Karpas-422 (cell line): ENCODE measurements around the gene CDH2. TPM values are rescaled to one million over a fixed set of nuclear protein-coding genes. Genes with fewer than 3 reads are reported as not detected.

Source experiments
- DNase-seq: peaks from one replicate; pipeline ENCODE4 v3.0.0-alpha.2; 2015
- H2AFZ ChIP-seq: fragments of 200-600 bp; sonication (generic); 2 replicates; pipeline ENCODE4 v1.6.1; 2014; ENCODE audit warnings: antibody characterized with exemption, low read length, mixed read lengths
- H3K27ac ChIP-seq: fragments of 200-600 bp; sonication (generic); 2 replicates; pipeline ENCODE4 v1.5.1; 2014; ENCODE audit warnings: mild to moderate bottlenecking, low read length, moderate library complexity
- H3K27me3 ChIP-seq: fragments of 200-600 bp; sonication (generic); 2 replicates; pipeline ENCODE4 v1.6.1; 2014; ENCODE audit warnings: low read length, mixed read lengths
- H3K36me3 ChIP-seq: fragments of 200-600 bp; sonication (generic); 2 replicates; pipeline ENCODE4 v1.6.1; 2014; ENCODE audit warnings: low read length, mixed read lengths; ENCODE audit not compliant: insufficient read depth
- H3K4me1 ChIP-seq: fragments of 200-600 bp; sonication (generic); 2 replicates; pipeline ENCODE4 v1.6.1; 2014; ENCODE audit warnings: mild to moderate bottlenecking, low read length, mixed read lengths
- H3K4me2 ChIP-seq: fragments of 200-600 bp; sonication (generic); 2 replicates; pipeline ENCODE4 v1.6.1; 2014; ENCODE audit warnings: low read length, low read depth, mild to moderate bottlenecking; ENCODE audit not compliant: poor library complexity, severe bottlenecking
- H3K4me3 ChIP-seq: fragments of 200-600 bp; sonication (generic); 2 replicates; pipeline ENCODE4 v1.5.1; 2014; ENCODE audit warnings: mild to moderate bottlenecking, antibody characterized with exemption, low read length, mixed read lengths
- H3K79me2 ChIP-seq: fragments of 200-600 bp; sonication (generic); 2 replicates; pipeline ENCODE4 v1.6.1; 2014; ENCODE audit warnings: mild to moderate bottlenecking, low read length, mixed read lengths
- H3K9ac ChIP-seq: fragments of 200-600 bp; sonication (generic); 2 replicates; pipeline ENCODE4 v1.6.0; 2014; ENCODE audit warnings: low read length
- H3K9me2 ChIP-seq: fragments of 200-600 bp; sonication (generic), shearing (Covaris generic); replicated peaks from 2 replicates; pipeline ENCODE4 v1.6.0; 2014; ENCODE audit warnings: mild to moderate bottlenecking, low read length, moderate library complexity; ENCODE audit not compliant: insufficient read depth
- H3K9me3 ChIP-seq: fragments of 300-700, 200-600 bp; sonication (generic); 2 replicates; pipeline ENCODE4 v1.6.1; 2014; ENCODE audit warnings: low read length, mixed read lengths
- H4K20me1 ChIP-seq: fragments of 200-600 bp; sonication (generic); 2 replicates; pipeline ENCODE4 v1.6.1; 2014; ENCODE audit warnings: mild to moderate bottlenecking, antibody characterized with exemption, low read length, low read depth; ENCODE audit not compliant: insufficient read depth
- total RNA-seq: library from RNA; depleted of rRNA; stranded (reverse); fragments of >200 nt; shearing (Covaris generic); gene quantifications from 2 replicates; pipeline ENCODE4 v1.2.3, GENCODE V29; 2014; ENCODE audit warnings: low replicate concordance

Gene CDH2
- total RNA-seq, 1 experiment from 2014 or later, result not detected

- Histone ChIP-seq H3K79me2 (no peaks in the 10 kb centered on the region), H2AFZ (no peak overlapping the region), H3K4me3 (no peak overlapping the region), H3K4me2 (no peak overlapping the region), H3K9me3 (peaks cover 7% of the 10 kb centered on the region), H3K9ac (no peak overlapping the region), H3K27me3 (no peaks in the 10 kb centered on the region), H4K20me1 (no peaks in the 10 kb centered on the region), H3K36me3 (no peaks in the 10 kb centered on the region), H3K9me2 (no peaks in the 10 kb centered on the region), H3K27ac (no peak overlapping the region), H3K4me1 (no peaks in the 10 kb centered on the region)
- no peak for DNase-seq
Measured at GRCh38 chr18:28175930-28176697, 816 bp downstream of the CDH2 start.

- H3K4me1 ChIP-seq, result no peaks in the 10 kb centered on the region
- no peaks in the 10 kb centered on the region for H3K79me2 ChIP-seq
- H3K27ac ChIP-seq, result no peak overlapping the region
- no peaks in the 10 kb centered on the region for H3K9me2 ChIP-seq
- H4K20me1 ChIP-seq, result no peaks in the 10 kb centered on the region
- no peak overlapping the region for H3K4me2 ChIP-seq
- no peak for DNase-seq
- no peaks in the 10 kb centered on the region for H3K36me3 ChIP-seq
- no peaks in the 10 kb centered on the region for H3K27me3 ChIP-seq
- H2AFZ ChIP-seq, result no peak overlapping the region
- no peak overlapping the region for H3K9ac ChIP-seq
- H3K9me3 ChIP-seq, result peaks cover 7% of the 10 kb centered on the region
- no peak overlapping the region for H3K4me3 ChIP-seq
Measured at GRCh38 chr18:28175150-28175929, 1.6 kb downstream of the CDH2 start.

GRCh38 chr18:28174181-28174905, 2.6 kb downstream of the CDH2 start:
- H2AFZ ChIP-seq, result no peak overlapping the region
- H3K9me2 ChIP-seq, result no peaks in the 10 kb centered on the region
- no peaks in the 10 kb centered on the region for H3K27me3 ChIP-seq
- no peaks in the 10 kb centered on the region for H4K20me1 ChIP-seq
- H3K9me3 ChIP-seq, result peaks cover 2% of the 10 kb centered on the region; the same call in 1 of the 2 replicates
- no peaks in the 10 kb centered on the region for H3K36me3 ChIP-seq
- H3K9ac ChIP-seq, result no peak overlapping the region
- H3K79me2 ChIP-seq, result no peaks in the 10 kb centered on the region
- H3K4me1 ChIP-seq, result no peaks in the 10 kb centered on the region
- H3K4me3 ChIP-seq, result no peak overlapping the region
- no peak overlapping the region for H3K27ac ChIP-seq
- no peak overlapping the region for H3K4me2 ChIP-seq
- no peak for DNase-seq

GRCh38 chr18:28171837-28172236, 5.1 kb downstream of the CDH2 start:
- Histone ChIP-seq H3K4me3 (no peak overlapping the region), H3K9me2 (no peaks in the 10 kb centered on the region), H3K9ac (no peak overlapping the region), H3K4me2 (no peak overlapping the region), H3K4me1 (no peaks in the 10 kb centered on the region), H3K27me3 (no peaks in the 10 kb centered on the region), H2AFZ (no peak overlapping the region), H3K79me2 (no peaks in the 10 kb centered on the region), H3K27ac (no peak overlapping the region), H3K9me3 (peaks cover 2% of the 10 kb centered on the region; the same call in 1 of the 2 replicates), H3K36me3 (no peaks in the 10 kb centered on the region), H4K20me1 (no peaks in the 10 kb centered on the region)
- no peak for DNase-seq

GRCh38 chr18:28168725-28169124, 8.2 kb downstream of the CDH2 start:
- Histone ChIP-seq H3K9me3 (peaks cover 5% of the 10 kb centered on the region; the same call in 1 of the 2 replicates), H3K4me1 (no peaks in the 10 kb centered on the region), H3K9ac (no peak overlapping the region), H3K36me3 (no peaks in the 10 kb centered on the region), H3K4me2 (no peak overlapping the region), H3K79me2 (no peaks in the 10 kb centered on the region), H4K20me1 (no peaks in the 10 kb centered on the region), H3K27ac (no peak overlapping the region), H3K4me3 (no peak overlapping the region), H2AFZ (no peak overlapping the region), H3K9me2 (no peaks in the 10 kb centered on the region), H3K27me3 (no peaks in the 10 kb centered on the region)
- DNase-seq, result no peak

- H3K4me1 ChIP-seq, result no peaks in the 10 kb centered on the region
- H2AFZ ChIP-seq, result no peak overlapping the region
- H3K27me3 ChIP-seq, result no peaks in the 10 kb centered on the region
- no peaks in the 10 kb centered on the region for H3K79me2 ChIP-seq
- H3K9me2 ChIP-seq, result no peaks in the 10 kb centered on the region
- H3K27ac ChIP-seq, result no peak overlapping the region
- no peaks in the 10 kb centered on the region for H4K20me1 ChIP-seq
- DNase-seq, result no peak
- no peak overlapping the region for H3K9ac ChIP-seq
- H3K4me2 ChIP-seq, result no peak overlapping the region
- no peaks in the 10 kb centered on the region for H3K36me3 ChIP-seq
- peaks cover 5% of the 10 kb centered on the region; the same call in 1 of the 2 replicates for H3K9me3 ChIP-seq
- no peak overlapping the region for H3K4me3 ChIP-seq
Measured at GRCh38 chr18:28167835-28168349, 9.0 kb downstream of the CDH2 start.

GRCh38 chr18:28164771-28165483, 12.0 kb downstream of the CDH2 start:
- Histone ChIP-seq H3K4me1 (no peaks in the 10 kb centered on the region), H3K9ac (no peak overlapping the region), H3K9me2 (no peaks in the 10 kb centered on the region), H3K79me2 (no peaks in the 10 kb centered on the region), H3K9me3 (peaks cover 13% of the 10 kb centered on the region), H3K36me3 (no peaks in the 10 kb centered on the region), H3K27ac (no peak overlapping the region), H3K27me3 (no peaks in the 10 kb centered on the region), H3K4me2 (no peak overlapping the region), H3K4me3 (no peak overlapping the region), H2AFZ (no peak overlapping the region), H4K20me1 (no peaks in the 10 kb centered on the region)
- no peak for DNase-seq
